ENCODE measurements around the gene ATAD3B. TPM values are rescaled to one million over a fixed set of nuclear protein-coding genes. Genes with fewer than 3 reads are reported as not detected.

Gene ATAD3B
- polyA plus RNA-seq, 1 donor (not counting 4 experiments of a cell fraction or from before 2014, with no cell fraction given), result 20.6 TPM

GRCh38 chr1:1540090-1540817 is 68.7 kb downstream of the ATAD3B start, which contains the start of gene TMEM240:
TMEM240 (minus strand) TSS chr1:1540624; CDS start chr1:1540346, 278 bp downstream.
- Histone ChIP-seq H2AFZ (ENCODE audit: control insufficient read depth, low read length) (no peak within 1 kb of the TSS), H4K20me1 (ENCODE audit: control insufficient read depth, extremely low read depth, insufficient read depth, low read length) (no peaks in the 10 kb centered on the region), H3K36me3 (ENCODE audit: control insufficient read depth in 2 of 2, extremely low read depth in 1 of 2, insufficient read depth in 2 of 2, low read length in 2 of 2) (peaks cover 11 to 19% of the 10 kb centered on the region in 2 experiments), H3K4me2 (ENCODE audit: control insufficient read depth, extremely low read depth, insufficient read depth, low read depth, low read length) (no peak within 1 kb of the TSS), H3K9me1 (ENCODE audit: control insufficient read depth, extremely low read depth, insufficient read depth, low read length) (no peaks in the 10 kb centered on the region), H3K79me2 (ENCODE audit: control insufficient read depth, insufficient read depth, low read length) (no peaks in the 10 kb centered on the region), H3K9me3 (ENCODE audit: control insufficient read depth, low read depth, low read length) (no peaks in the 10 kb centered on the region), H3K27me3 (ENCODE audit: control insufficient read depth, extremely low read depth, insufficient read depth, low read length) (no peaks in the 10 kb centered on the region), H3K4me3 (ENCODE audit: control insufficient read depth in 2 of 3, extremely low read depth in 1 of 3, insufficient read depth in 2 of 3, low read depth in 1 of 3, low read length in 3 of 3) (no peak within 1 kb of the TSS), H3K27ac (ENCODE audit: control insufficient read depth, insufficient read depth, low read length) (no peak within 1 kb of the TSS), H3K4me1 (ENCODE audit: control insufficient read depth, extremely low read depth, insufficient read depth, low read length) (no peaks in the 10 kb centered on the region), H3K9ac (ENCODE audit: control insufficient read depth, extremely low read depth, insufficient read depth, low read length) (no peak within 1 kb of the TSS)
- FAIRE-seq (no peak), DNase-seq (ENCODE audit: low read depth, low spot score) (no peak)
- dilution Hi-C loops (cut with MboI; ENCODE audit: extremely low pct_ligation_motif_present, low sequenced_read_pairs), result no loop called here
- TF ChIP-seq CTCF (optimal IDR thresholded peaks at IDR 0.05 in 1 of 3, IDR thresholded peaks at IDR 0.05 in 1 of 3, conservative IDR thresholded peaks at IDR 0.05 in 1 of 3; ENCODE audit: extremely low read depth in 1 of 3, insufficient read depth in 2 of 3, low read length in 3 of 3) (no peak), EZH2 (IDR thresholded peaks at IDR 0.05; ENCODE audit: low read length) (no peak)

- no peaks in the 10 kb centered on the region for H4K20me1 ChIP-seq (ENCODE audit: control insufficient read depth, extremely low read depth, insufficient read depth, low read length)
- H3K4me3 ChIP-seq (ENCODE audit: control insufficient read depth in 2 of 3, extremely low read depth in 1 of 3, insufficient read depth in 2 of 3, low read depth in 1 of 3, low read length in 3 of 3), result no peak overlapping the region
- no peak overlapping the region for H3K4me2 ChIP-seq (ENCODE audit: control insufficient read depth, extremely low read depth, insufficient read depth, low read depth, low read length)
- TF ChIP-seq EZH2 (IDR thresholded peaks at IDR 0.05; ENCODE audit: low read length) (no peak), CTCF (optimal IDR thresholded peaks at IDR 0.05 in 1 of 3, IDR thresholded peaks at IDR 0.05 in 1 of 3, conservative IDR thresholded peaks at IDR 0.05 in 1 of 3; ENCODE audit: extremely low read depth in 1 of 3, insufficient read depth in 2 of 3, low read length in 3 of 3) (no peak)
- H3K27ac ChIP-seq (ENCODE audit: control insufficient read depth, insufficient read depth, low read length), result no peak overlapping the region
- no peaks in the 10 kb centered on the region for H3K27me3 ChIP-seq (ENCODE audit: control insufficient read depth, extremely low read depth, insufficient read depth, low read length)
- H3K79me2 ChIP-seq (ENCODE audit: control insufficient read depth, insufficient read depth, low read length), result no peaks in the 10 kb centered on the region
- H3K9me1 ChIP-seq (ENCODE audit: control insufficient read depth, extremely low read depth, insufficient read depth, low read length), result no peaks in the 10 kb centered on the region
- dilution Hi-C loops (cut with MboI; ENCODE audit: extremely low pct_ligation_motif_present, low sequenced_read_pairs), result no loop called here
- H3K4me1 ChIP-seq (ENCODE audit: control insufficient read depth, extremely low read depth, insufficient read depth, low read length), result no peaks in the 10 kb centered on the region
- FAIRE-seq (no peak), DNase-seq (ENCODE audit: low read depth, low spot score) (no peak)
- no peaks in the 10 kb centered on the region for H3K9me3 ChIP-seq (ENCODE audit: control insufficient read depth, low read depth, low read length)
- H3K36me3 ChIP-seq (ENCODE audit: control insufficient read depth in 2 of 2, extremely low read depth in 1 of 2, insufficient read depth in 2 of 2, low read length in 2 of 2), result peaks cover 11 to 20% of the 10 kb centered on the region in 2 experiments
- H2AFZ ChIP-seq (ENCODE audit: control insufficient read depth, low read length), result no peak overlapping the region
- H3K9ac ChIP-seq (ENCODE audit: control insufficient read depth, extremely low read depth, insufficient read depth, low read length), result no peak overlapping the region
Observed at GRCh38 chr1:1540818-1541628, 69.5 kb downstream of the ATAD3B start.
